Measurements from ENCODE around the gene UPK1A.

The UPK1A gene

DNA sequence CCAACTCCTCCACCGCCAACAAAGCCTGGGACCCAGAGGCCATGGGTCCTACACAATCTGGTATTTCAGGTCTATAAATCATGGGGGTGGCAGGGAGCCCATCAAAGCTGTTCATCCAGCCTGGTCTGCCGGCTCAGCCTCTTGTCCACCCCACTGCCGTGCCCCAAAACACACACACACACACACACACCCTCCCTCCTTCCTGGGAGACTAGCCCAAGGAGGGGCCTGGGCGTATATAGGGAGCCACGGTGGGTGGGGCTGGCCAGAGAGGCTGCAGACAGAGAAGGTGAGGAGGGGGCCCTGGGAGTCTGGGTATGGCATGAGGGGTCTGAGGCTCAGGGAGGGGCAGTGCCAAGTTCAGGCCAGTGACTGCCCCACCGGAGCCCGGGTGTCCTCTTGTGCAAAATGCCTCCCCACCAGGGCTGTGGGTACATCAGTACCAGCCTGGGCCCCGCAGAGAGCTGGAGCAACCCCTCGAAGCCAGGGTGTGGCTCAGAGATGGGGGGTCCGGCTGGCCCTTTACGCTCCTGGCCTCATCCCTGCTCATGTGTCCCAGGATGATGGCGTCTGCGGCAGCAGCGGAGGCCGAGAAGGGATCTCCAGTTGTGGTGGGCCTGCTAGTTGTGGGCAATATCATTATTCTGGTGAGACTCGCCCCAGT, at the start of gene UPK1A:
TSS of gene UPK1A (plus strand) at position 267 of the 663 bp plus-strand sequence. CDS start at position 563, 296 bp downstream.
- in situ Hi-C loops (cut with MboI; ENCODE audit: low sequenced_read_pairs): no loop called here

DNA sequence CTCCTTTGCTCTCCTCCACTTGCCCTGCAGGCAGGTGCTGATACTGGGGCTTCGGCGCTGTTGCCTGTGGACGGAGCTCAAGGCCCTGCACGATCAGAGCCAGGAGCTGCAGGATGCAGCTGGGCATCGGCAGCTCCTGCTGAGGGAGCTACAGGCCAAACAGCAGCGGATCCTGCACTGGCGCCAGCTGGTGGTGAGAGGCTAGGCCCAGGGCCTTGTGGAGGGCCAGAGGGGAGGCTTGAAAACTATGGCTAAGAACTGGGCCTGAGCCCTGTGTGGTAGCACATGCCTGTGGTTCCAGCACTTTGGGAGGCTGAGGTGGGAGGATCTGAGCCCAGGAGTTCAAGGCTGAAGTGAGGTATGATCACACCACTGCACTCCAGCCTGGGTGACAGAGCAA, 47.5 kb upstream of the UPK1A start:
- in situ Hi-C loops (cut with MboI; ENCODE audit: low sequenced_read_pairs): no loop called here

DNA sequence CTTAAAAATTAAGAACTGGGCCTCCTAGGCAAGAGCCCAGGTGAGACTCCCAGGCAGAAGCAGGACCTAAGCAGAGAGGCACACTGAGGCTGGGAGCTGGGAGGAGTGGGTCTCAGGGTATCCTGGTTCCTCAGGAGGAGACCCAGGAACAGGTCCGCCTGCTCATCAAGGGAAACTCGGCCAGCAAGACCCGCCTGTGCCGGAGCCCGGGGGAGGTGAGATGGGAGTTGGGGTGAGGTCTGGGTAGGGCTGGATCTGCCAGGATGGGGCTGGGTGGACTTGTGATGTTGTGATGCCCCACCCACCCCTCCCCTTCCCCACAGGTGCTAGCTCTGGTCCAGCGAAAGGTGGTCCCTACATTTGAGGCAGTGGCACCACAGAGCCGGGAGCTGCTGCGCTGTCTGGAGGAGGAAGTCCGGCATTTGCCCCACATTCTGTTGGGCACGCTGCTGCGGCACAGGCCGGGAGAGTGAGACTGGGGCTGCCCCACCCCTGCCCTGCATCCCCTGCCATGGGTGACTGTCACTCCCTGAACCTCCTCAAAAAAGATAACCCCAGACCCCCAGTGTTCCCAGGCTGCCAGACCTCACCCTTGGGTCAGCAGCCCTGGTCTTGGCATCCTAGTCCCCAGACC, 46.9 kb upstream of the UPK1A start:
- in situ Hi-C loops (cut with MboI; ENCODE audit: low sequenced_read_pairs): no loop called here

DNA sequence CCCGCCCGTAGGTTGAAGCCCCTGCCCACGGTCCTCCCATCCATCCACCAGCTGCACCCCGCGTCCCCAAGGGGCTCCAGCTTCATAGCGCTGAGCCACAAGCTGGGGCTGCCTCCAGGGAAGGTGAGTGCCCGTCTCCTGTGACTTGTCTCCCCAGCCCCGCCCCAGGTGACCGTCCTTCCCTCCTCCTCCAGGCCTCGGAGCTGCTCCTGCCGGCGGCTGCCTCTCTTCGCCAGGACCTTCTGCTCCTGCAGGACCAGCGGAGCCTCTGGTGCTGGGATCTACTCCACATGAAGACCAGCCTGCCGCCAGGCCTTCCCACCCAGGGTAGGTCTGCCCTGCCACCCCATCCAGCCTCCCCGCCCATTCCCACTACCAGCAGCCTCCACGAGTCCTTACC, 46.3 kb upstream of the UPK1A start:
- in situ Hi-C loops (cut with MboI; ENCODE audit: low sequenced_read_pairs): no loop called here

DNA sequence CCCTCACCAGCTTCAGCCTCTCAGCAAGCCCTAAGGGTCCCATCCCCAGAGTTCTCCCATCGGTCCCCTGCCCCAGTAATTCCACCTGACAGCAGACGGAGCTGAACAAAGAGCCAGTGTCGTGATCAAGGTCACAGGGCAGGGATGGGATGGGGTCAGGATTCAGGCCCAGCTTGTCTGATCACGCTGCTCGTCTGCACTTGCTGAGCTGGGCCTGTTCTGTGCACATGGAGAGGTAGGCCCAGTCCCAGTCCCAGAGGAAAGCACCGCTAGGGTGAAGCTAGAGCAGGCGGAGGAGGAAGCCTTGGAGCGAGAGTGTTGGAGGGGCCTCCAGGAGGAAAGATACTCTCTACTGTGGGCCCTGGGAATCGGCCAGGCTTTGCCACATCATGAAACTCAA, 44.6 kb upstream of the UPK1A start:
- in situ Hi-C loops (cut with MboI; ENCODE audit: low sequenced_read_pairs): no loop called here

DNA sequence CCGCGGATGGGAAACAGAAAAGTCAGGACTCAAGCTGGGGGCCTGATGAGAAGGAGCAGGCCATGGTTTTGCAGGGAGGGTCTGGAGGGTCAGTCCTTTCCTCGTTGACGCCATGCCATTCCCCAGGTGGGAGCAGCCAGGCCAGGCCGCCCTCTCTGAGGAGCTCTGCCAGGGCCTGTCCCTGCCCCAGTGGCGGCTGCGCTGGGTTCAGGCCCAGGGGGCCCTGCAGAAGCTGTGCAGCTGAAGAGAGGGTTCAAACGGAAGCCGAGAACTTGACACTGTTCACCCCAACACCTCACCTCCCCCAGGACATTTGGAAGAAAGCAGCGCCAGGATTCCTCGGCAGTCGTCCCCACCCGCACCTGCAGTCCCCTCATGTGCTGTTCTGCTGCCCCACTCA, 43.6 kb upstream of the UPK1A start:
- in situ Hi-C loops (cut with MboI; ENCODE audit: low sequenced_read_pairs): no loop called here

DNA sequence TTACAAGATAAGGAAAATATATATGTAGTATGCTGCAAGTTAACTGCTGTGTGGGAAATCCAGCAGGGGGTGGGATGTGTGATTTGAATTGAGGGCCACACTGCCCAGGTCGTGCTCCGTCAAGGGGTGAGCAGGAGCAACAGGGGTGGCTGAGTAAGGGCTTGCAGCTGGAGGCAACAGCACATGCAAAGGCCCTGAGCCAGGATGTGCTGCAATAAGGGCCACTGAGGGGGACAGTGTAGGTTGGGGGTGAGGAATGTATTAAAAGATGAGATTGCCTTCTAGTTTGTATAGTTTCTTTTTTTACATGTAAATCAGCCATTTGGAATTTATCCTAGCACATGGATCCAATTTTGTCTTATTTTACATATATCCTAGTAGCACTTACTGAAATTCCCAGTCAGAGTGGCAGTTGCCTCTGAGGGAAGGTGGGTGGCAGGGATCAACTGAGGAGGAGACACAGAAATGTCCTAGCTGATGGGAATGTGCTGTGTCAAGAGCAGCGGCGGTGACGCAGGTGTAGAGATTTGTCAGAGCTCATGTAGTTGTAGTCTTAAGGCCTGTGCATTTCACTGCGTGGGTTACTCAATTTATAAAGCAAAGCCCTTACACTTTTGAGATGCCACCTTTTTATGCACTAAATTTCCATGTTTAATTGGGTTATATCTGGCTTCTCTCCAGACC, 42.8 kb upstream of the UPK1A start:
- in situ Hi-C loops (cut with MboI; ENCODE audit: low sequenced_read_pairs): no loop called here

DNA sequence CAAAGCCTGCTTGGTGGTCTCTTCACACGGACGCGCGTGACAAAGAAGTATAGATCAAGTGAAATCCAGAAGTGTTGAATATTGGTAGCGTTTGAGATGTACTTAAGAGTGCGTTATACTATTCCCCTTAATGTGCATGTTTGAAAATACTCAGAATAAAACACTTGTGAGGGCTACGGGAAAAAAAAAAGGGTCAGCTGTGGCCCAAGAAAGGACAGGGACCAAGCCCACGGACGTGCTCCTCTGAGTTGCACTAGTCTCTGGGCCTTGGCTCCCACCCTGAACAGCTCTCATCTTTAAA, 38.1 kb upstream of the UPK1A start:
- in situ Hi-C loops (cut with MboI; ENCODE audit: low sequenced_read_pairs): no loop called here

DNA sequence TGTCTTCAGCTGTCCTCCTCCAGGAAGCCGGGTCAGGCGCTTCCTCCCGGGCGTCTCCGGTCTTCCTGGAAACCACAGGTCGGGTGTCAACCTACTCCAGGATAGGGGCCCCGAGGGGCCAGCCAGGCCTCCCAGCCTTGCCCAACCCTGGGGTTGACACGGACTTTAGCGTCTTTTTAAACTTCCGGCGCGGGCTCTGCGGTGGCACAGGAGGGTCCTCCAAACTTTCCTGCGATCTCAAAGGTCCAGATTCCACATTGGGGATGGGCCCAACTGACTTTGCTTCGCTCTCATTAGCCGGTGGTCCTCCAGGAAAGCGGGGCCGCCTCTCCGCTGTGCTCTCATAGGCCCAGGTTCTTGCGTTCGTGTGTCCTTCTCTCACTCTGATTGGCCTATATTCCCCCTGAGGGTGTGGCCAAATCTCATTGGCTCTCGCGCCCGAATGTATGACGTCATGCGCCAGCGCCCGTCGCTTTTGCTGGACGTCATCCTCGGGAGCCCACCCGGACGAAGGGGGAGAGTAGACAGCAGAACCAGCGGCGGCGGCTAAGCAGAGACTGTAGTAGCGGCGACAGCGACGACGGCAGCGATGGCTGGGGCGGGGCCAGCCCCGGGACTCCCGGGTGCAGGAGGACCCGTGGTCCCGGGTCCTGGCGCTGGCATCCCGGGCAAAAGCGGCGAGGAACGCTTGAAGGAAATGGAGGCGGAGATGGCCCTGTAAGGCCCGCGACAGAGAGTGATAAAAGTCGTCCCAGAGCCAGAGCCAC, 37.6 kb upstream of the UPK1A start, which contains the start of gene RBM42:
TSS of gene RBM42 (plus strand) at position 472 of the 767 bp plus-strand sequence. CDS start at position 590, 118 bp downstream.
- in situ Hi-C loops (cut with MboI; ENCODE audit: low sequenced_read_pairs): no loop called here

DNA sequence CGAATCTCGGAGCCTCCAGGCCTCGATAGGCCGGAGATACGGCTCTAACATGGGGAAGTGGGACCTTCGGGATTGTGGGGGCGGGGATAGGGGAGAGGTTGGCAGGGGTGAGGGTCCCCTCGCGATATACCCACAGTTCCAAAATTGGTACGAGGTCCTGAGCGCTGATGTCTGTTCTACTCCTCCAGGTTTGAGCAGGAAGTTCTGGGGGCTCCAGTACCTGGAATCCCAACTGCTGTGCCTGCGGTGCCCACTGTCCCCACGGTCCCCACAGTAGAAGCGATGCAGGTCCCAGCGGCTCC, 37.0 kb upstream of the UPK1A start:
- in situ Hi-C loops (cut with MboI; ENCODE audit: low sequenced_read_pairs): no loop called here

DNA sequence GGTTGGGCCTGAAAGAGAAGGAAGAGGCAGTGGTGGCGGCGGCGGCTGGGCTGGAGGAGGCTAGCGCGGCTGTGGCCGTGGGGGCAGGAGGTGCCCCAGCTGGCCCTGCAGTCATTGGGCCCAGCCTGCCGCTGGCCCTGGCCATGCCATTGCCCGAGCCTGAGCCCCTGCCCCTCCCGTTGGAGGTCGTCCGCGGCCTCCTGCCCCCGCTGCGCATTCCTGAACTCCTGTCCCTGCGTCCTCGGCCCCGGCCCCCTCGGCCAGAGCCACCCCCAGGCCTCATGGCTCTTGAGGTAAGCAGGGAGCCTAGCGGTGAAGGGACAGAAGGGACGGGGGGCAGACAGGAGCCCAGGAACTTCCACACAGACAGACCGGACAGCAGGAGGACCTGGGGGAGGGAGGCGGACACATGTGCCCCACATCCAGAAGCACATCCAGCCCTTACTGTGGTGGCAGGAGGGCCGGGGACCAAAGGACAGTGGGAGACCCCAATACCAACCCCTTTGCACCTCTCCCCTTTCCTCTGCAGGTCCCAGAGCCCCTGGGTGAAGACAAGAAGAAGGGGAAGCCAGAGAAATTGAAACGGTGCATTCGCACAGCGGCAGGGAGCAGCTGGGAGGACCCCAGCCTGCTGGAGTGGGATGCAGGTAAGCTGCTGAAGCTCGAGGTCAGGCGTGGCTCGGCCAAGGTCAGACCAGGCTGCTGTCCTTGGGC, 32.4 kb upstream of the UPK1A start:
- in situ Hi-C loops (cut with MboI; ENCODE audit: low sequenced_read_pairs): no loop called here

DNA sequence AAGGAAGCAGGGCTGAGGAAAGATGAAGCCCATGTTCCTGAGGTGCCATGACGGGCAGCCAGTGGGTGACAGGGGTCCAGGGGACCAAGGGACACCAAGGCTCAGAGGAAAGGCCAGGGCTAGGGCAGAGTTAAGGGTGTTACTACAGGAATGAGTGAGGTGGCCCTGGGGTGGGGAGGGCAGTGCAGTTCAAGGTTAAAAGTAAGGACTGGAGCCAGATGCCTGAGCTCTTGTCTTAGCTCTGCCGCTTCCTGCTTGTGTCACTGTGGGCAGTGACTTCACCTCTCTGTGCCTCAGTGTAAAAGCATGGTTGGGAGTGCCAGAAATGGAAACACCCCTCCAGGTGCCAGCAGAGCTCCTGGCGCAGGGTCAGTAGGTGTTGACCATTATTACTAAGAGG, 29.7 kb upstream of the UPK1A start:
- in situ Hi-C loops (cut with MboI; ENCODE audit: low sequenced_read_pairs): no loop called here

DNA sequence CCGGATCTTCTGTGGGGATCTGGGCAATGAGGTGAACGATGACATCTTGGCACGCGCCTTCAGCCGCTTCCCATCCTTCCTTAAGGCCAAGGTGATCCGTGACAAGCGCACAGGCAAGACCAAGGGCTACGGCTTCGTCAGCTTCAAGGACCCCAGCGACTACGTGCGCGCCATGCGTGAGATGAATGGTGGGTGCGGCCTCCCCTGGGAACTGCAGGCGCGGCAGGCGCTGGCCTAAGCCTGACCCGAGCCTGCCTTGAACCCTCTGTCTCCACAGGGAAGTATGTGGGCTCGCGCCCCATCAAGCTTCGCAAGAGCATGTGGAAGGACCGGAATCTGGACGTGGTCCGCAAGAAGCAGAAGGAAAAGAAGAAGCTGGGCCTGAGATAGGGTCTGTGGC, 29.2 kb upstream of the UPK1A start:
- in situ Hi-C loops (cut with MboI; ENCODE audit: low sequenced_read_pairs): no loop called here

DNA sequence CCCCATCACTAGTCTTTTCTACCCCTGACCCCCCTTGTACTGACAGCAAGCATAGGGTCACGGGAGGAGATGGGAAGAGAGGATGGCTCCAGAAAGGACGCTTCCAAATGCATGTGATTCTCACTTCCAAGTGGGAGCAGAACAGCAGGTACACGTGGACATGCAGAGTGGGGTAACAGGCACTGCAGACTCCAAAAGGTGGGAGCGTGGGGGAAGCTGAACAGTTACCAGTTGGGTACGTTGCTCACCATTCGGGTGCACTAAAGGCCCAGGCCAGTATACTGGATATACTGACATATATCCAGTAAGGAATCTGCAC, 27.0 kb upstream of the UPK1A start:
- in situ Hi-C loops (cut with MboI; ENCODE audit: low sequenced_read_pairs): no loop called here

DNA sequence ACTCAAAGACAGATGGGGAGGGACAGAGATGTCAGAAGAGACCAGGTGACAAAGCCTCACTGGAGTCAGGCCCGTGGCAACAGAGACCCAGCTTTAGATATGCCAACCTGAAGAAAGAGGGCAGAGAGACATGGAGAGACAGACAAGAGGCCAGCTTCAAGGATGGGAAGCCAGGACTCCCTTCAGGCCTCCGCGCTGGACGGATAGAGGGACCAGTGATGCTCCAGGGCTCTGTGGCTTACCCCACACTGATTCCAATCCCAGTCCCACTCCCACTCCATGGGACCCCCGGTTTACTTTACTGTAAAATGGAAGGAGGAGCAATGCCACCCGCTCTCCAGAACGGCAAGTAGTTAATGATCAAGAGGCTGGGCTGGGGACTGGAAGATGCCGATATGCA, 26.5 kb upstream of the UPK1A start:
- in situ Hi-C loops (cut with MboI; ENCODE audit: low sequenced_read_pairs): no loop called here

DNA sequence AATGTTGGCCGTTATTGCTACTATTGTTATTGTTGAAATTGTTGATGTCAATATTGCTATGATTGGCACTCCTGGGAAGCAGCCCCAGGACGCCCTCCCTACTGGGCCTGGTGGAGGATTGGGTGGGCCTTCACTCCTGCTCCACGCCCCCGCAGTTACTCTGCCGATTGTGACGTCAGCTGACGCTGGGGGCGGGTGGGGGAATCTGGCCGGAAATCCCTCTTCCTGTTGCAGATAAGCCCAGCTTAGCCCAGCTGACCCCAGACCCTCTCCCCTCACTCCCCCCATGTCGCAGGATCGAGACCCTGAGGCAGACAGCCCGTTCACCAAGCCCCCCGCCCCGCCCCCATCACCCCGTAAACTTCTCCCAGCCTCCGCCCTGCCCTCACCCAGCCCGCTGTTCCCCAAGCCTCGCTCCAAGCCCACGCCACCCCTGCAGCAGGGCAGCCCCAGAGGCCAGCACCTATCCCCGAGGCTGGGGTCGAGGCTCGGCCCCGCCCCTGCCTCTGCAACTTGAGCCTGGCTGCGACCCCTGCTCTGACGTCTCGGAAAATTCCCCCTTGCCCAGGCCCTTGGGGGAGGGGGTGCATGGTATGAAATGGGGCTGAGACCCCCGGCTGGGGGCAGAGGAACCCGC, 24.7 kb upstream of the UPK1A start, which contains the start of gene ETV2:
TSS of gene ETV2 (plus strand) at position 231 of the 637 bp plus-strand sequence. CDS start 716 bp downstream, outside the sequence.
- in situ Hi-C loops (cut with MboI; ENCODE audit: low sequenced_read_pairs): no loop called here

DNA sequence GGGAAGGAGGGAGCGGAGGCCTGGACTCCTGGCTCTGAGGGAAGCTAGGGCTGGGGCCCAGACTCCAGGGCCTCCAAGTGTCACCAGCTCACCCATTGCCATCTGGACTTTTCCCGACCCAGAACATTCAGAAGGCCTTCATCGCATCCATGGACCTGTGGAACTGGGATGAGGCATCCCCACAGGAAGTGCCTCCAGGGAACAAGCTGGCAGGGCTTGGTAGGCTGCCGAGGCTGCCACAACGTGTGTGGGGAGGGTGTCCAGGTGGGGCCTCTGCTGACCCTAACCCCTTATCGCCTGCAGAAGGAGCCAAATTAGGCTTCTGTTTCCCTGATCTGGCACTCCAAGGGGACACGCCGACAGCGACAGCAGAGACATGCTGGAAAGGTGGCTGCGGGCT, 24.0 kb upstream of the UPK1A start:
- in situ Hi-C loops (cut with MboI; ENCODE audit: low sequenced_read_pairs): no loop called here

DNA sequence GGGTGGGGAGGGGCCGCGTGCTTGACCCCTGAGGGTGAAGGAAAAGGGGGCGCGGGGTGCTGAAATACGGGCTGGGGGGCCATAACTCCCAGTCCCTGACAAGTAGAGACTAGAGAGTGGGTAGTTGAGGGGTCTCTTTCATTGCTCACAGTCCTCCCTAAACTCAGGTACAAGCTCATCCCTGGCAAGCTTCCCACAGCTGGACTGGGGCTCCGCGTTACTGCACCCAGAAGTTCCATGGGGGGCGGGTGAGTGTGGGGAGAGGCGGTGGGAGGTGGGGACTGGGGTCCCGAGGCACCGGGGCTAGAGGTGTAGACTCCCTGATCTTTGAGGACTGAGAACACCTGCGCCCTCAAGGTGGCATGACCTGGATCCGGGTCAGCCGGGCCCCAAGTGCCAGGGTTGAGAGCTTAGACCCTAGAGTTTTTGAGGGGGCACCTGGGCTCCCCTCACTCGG, 23.5 kb upstream of the UPK1A start:
- in situ Hi-C loops (cut with MboI; ENCODE audit: low sequenced_read_pairs): no loop called here

DNA sequence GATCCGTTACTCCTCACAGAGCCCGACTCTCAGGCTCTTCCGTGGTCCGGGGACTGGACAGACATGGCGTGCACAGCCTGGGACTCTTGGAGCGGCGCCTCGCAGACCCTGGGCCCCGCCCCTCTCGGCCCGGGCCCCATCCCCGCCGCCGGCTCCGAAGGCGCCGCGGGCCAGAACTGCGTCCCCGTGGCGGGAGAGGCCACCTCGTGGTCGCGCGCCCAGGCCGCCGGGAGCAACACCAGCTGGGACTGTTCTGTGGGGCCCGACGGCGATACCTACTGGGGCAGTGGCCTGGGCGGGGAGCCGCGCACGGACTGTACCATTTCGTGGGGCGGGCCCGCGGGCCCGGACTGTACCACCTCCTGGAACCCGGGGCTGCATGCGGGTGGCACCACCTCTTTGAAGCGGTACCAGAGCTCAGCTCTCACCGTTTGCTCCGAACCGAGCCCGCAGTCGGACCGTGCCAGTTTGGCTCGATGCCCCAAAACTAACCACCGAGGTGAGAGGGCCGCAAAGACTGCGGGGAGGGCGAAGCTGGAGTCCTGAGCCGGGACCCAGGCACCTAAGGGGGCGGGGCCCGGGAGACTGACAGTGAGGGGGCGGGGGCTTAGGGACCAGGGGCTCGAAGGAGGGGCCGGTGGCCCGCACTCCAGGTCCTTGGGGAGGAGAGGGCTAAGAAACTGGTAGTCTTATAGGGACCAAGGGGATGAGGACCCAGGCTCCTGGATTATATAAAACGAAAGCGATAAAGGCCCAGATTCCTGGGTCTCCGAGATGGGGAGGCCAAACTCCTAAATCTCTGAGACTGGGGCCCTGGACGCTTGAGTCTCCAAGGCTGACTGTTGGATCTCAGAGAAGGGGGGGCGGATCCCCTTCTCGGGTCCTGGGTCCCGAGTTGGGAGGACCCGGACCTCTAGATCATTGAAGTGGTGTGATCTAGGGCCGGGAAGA, 22.8 kb upstream of the UPK1A start:
- in situ Hi-C loops (cut with MboI; ENCODE audit: low sequenced_read_pairs): no loop called here

Data from HL-60/S4 treated with retinoic acid at 250 ng/mL for 4 days and 3 days (cell line).